ENCODE measurements around the gene C1QTNF6.

Gene C1QTNF6

DNA sequence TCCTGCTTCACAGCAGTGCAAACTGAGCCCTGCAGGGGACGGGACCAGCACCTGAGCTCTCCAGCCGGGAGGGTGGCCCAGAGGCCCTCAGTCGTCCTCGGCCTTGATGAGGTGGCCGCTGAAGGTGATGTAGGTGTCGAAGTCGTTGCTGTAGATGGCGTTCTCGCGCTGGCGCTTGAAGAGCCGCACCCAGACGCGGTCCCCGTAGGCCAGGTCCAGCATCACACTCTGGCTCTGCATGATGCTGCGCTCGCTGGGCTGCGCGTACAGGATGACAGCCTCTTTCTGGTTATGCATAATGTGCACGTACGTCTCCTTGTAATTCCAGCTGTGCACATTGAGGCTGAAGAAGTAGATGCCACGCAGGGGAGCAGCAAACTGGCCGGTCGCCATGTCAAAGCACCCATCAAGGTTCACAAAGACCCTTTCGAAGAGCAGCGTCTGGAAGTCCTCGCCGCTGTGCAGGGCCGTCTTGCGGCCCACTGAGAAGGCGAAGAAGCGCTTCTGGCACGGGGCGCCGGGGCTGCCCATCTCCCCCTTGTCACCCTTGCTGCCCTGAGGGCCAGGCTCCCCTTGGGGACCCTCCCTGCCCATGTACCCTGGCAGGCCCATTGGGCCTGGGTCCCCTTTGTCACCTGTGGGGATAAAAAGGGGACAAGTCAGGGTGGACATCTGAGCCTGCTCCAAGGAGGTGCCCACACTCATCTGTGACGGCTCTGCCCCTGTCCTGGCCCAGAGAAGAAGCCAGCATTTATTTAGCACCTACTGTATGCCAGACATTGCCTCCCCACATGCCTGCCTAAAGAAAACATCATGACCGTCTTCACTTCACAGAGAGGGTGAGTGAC lies 5.7 kb downstream of the C1QTNF6 start:
- DNase-seq (ENCODE audit: low read depth): no peak
- TF ChIP-seq, protein P1, sequence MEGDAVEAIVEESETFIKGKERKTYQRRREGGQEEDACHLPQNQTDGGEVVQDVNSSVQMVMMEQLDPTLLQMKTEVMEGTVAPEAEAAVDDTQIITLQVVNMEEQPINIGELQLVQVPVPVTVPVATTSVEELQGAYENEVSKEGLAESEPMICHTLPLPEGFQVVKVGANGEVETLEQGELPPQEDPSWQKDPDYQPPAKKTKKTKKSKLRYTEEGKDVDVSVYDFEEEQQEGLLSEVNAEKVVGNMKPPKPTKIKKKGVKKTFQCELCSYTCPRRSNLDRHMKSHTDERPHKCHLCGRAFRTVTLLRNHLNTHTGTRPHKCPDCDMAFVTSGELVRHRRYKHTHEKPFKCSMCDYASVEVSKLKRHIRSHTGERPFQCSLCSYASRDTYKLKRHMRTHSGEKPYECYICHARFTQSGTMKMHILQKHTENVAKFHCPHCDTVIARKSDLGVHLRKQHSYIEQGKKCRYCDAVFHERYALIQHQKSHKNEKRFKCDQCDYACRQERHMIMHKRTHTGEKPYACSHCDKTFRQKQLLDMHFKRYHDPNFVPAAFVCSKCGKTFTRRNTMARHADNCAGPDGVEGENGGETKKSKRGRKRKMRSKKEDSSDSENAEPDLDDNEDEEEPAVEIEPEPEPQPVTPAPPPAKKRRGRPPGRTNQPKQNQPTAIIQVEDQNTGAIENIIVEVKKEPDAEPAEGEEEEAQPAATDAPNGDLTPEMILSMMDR (conservative IDR thresholded peaks at IDR 0.05; ENCODE audit: low read depth, low read length): no peak
- H3K4me3 ChIP-seq (ENCODE audit: low read depth, low read length): no peak overlapping the region

DNA sequence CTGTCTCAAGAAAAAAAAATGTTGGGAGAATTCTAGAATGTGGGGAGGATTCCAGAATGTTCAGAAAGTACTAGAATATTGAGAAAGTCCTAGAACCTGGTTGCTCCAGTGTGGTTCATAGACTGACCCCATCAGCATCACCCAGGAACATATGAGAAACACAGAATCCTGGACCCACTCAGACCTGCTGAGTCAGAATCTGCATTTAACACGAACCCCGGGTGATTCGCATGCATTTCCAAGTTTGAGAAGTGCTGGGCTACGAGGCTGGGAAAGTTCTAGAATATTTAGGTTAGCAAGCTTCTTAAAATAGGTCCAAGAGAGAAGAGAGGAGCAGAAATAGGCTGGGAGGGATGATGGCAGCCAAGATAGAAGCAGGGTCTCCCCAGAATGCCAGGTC lies 6.4 kb downstream of the C1QTNF6 start:
- no peak for DNase-seq (ENCODE audit: low read depth)
- H3K4me3 ChIP-seq (ENCODE audit: low read depth, low read length): no peak overlapping the region
- TF ChIP-seq, protein P1 (conservative IDR thresholded peaks at IDR 0.05; ENCODE audit: low read depth, low read length): no peak

DNA sequence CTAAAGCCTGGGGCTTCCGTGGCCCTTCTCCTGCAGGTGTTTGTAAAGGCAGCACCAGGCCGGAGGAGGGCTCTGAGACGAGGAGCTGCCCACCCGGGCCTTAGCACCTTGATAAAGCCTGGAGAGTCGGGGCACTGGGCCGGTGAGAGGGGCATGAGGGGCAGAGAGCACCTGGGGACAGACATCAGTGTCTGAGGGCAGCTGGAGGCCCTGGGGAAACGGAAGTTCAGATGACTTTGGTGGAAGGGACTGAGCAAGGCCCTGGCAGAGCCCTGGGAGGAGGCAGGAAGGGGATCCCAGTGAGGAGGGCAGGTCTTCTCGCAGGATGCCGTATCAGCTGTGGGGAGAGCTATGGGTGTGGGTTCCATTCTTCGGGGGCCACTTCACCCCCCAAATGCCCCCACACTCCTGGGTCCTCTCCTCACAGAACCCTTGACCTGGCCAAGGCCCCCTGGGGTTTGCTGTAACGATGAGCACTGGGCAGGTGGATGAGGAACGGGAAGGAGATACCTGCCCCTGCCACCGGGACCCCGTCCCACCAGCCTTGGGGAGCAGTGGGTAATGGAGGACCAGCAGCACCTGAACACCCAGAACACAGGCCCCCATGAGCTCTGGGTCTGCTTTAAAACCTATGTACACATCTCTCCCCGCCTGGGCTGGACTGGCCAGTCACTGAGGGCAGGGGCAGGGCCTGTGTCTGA lies 7.4 kb downstream of the C1QTNF6 start:
- TF ChIP-seq, protein P1 (conservative IDR thresholded peaks at IDR 0.05; ENCODE audit: low read depth, low read length): no peak
- no peak for DNase-seq (ENCODE audit: low read depth)
- H3K4me3 ChIP-seq (ENCODE audit: low read depth, low read length): no peak overlapping the region

DNA sequence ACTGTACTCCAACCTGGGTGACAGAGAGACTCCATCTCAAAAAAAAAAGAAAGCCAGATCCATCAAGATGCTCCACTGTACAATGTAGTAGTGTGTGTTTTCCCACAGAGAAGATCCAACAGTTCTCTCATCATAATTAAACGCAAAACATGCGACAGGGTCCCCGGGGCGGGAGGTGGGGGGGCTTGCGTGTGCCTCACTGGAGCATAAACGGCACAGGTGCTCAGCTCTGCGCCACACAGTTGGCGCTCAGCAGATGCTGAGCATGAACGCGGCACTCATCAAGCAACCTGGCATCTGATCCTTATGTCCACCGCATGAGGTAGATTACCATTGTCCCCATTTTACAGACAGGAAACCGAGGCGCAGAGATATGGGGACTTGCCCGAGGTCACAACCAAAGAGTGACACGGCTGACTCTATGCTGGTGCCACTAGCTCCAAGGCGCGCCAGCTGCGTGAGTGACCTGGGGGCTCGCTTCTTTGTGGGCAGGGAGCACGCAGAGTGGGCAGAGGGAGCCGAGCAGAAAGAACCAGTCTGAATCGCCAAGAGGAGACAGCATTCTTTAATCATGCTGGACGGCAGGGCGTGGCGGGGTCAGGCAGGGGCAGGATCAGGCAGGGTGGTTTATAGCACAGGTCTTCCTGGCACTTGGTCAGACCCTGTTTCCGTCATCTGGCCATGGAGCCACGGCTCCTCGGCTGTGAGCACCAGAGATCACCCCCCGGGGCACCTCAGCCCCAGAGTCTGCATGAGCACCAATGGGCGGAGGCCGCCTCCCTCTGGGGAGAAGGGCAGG lies 8.2 kb downstream of the C1QTNF6 start:
- H3K4me3 ChIP-seq (ENCODE audit: low read depth, low read length): no peak overlapping the region
- TF ChIP-seq, protein P1 (conservative IDR thresholded peaks at IDR 0.05; ENCODE audit: low read depth, low read length): no peak
- no peak for DNase-seq (ENCODE audit: low read depth)

DNA sequence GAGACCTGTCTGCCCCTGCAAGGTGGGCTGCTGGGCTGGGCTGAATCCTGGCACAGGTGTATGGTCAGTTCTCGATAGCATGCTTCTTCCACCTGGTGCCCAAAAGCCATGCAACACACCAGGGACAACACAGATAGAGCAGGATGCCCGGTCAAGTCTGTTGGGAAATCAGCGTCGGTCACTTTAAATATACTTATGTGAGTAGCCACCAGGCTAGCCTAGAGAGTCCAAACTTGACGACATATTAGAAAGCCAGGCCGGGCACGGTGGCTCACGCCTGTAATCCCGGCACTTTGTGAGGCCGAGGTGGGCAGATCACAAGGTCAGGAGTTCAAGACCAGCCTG lies 8.9 kb downstream of the C1QTNF6 start:
- DNase-seq (ENCODE audit: low read depth): no peak
- TF ChIP-seq, protein P1 (conservative IDR thresholded peaks at IDR 0.05; ENCODE audit: low read depth, low read length): no peak

DNA sequence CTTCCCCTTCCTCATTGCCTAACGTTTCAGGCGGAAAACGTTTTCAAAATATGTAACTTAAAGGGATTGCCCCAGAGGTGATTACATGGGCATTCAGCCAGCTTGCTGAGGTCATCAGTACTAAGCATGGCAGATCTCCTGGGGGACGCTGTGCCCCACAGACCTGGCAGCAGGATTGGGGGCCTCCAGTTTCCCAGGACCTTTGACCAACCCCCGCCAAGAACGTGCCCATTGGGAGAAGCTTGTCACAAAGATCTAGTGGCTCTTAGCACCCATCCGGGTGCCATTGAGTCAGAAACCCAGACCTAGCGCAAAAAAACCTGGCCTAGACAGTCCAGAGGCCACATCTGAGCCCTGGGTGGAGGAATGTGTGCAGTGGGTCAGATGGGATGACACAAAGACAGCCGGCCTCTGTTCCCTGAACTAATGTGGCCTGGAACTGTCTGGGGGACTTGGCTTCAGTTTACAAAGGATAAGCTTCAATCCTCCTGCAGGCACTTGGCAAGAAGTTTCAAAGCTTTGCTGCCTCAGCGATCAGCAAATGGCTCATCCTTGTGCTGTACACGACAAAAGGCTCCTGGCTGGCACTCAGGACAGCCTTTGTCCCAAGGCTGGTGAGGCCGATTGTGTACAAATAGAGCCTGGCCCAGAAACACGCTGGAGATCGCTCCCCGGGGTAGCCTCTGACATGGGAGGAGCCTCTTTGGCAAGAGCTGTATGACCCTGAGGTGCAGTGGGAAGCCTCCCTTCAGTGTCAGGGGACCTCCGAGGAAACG lies 9.5 kb downstream of the C1QTNF6 start:
- no peak overlapping the region for H3K4me3 ChIP-seq (ENCODE audit: low read depth, low read length)
- peak; percentile 51 for DNase-seq (ENCODE audit: low read depth)
- TF ChIP-seq, protein P1 (conservative IDR thresholded peaks at IDR 0.05; ENCODE audit: low read depth, low read length): no peak

More for the DNA sequence above, 8.9 kb downstream of the C1QTNF6 start:
- H3K4me3 ChIP-seq (ENCODE audit: low read depth, low read length): no peak overlapping the region

Data from choroid plexus epithelial cell (primary cell).